SU-DHL-6 (cell line): Measurements from ENCODE around the gene OAT.

Source experiments
- H2AFZ ChIP-seq: fragments of 200-600 bp; sonication (generic); 2 replicates; pipeline ENCODE4 v1.6.1; 2014; ENCODE audit warnings: low read depth, mild to moderate bottlenecking, moderate library complexity, mixed read lengths, antibody characterized with exemption, low read length; ENCODE audit not compliant: severe bottlenecking
- H3F3A ChIP-seq: fragments of 200-600 bp; shearing (Covaris generic); 2 replicates; pipeline ENCODE4 v1.6.0; 2016; ENCODE audit warnings: antibody characterized with exemption, mild to moderate bottlenecking; ENCODE audit not compliant: insufficient read depth
- H3K27ac ChIP-seq: fragments of 200-600 bp; sonication (generic); 2 replicates; pipeline ENCODE4 v1.5.1; 2016; ENCODE audit warnings: low read depth, mild to moderate bottlenecking, low read length, moderate library complexity, mixed read lengths
- H3K27me3 ChIP-seq: fragments of 200-600 bp; sonication (generic), shearing (Covaris generic); 2 replicates; pipeline ENCODE4 v1.6.0; 2014; ENCODE audit warnings: mild to moderate bottlenecking, low read length
- H3K36me3 ChIP-seq: fragments of 200-600 bp; sonication (generic); 2 replicates; pipeline ENCODE4 v1.6.1; 2014; ENCODE audit warnings: mild to moderate bottlenecking, low read length, mixed read lengths
- H3K4me2 ChIP-seq: fragments of 300-600, 200-600 bp; shearing (Covaris generic), sonication (generic); 2 replicates; pipeline ENCODE4 v1.6.0; 2014; ENCODE audit warnings: low read length, low read depth, mild to moderate bottlenecking; ENCODE audit not compliant: poor library complexity, severe bottlenecking
- H3K4me3 ChIP-seq: fragments of 200-600 bp; sonication (generic); 2 replicates; pipeline ENCODE4 v1.5.1; 2014; ENCODE audit warnings: antibody characterized with exemption, low read length, mild to moderate bottlenecking, mixed read lengths; ENCODE audit not compliant: insufficient read depth, poor library complexity, severe bottlenecking
- H3K79me2 ChIP-seq: fragments of 200-600 bp; sonication (generic); 2 replicates; pipeline ENCODE4 v1.6.1; 2014; ENCODE audit warnings: mild to moderate bottlenecking, low read length, moderate library complexity; ENCODE audit not compliant: insufficient read depth
- H3K9ac ChIP-seq: fragments of 200-600 bp; sonication (generic); 2 replicates; pipeline ENCODE4 v1.7.0; 2014; ENCODE audit warnings: mild to moderate bottlenecking, low read length
- H3K9me2 ChIP-seq: fragments of 200-600 bp; sonication (generic); replicated peaks from 2 replicates; pipeline ENCODE4 v1.6.1; 2014; ENCODE audit warnings: low read length; ENCODE audit not compliant: insufficient read depth
- H3K9me3 ChIP-seq: fragments of 200-600 bp; sonication (generic); 2 replicates; pipeline ENCODE4 v1.6.1; 2014; ENCODE audit warnings: low read length, mixed read lengths; ENCODE audit not compliant: insufficient read depth
- H4K20me1 ChIP-seq: fragments of 200-600 bp; sonication (generic); 2 replicates; pipeline ENCODE4 v1.6.1; 2014; ENCODE audit warnings: low read depth, mild to moderate bottlenecking, antibody characterized with exemption, low read length, moderate library complexity, mixed read lengths
- EZH2phosphoT487 ChIP-seq: fragments of 200-600 bp; sonication (generic), shearing (Covaris generic); conservative IDR thresholded peaks from 2 replicates; pipeline ENCODE4 v1.6.1; 2018; ENCODE audit warnings: mild to moderate bottlenecking, antibody characterized with exemption, low read length, moderate library complexity, mixed read lengths
- TF ChIP-seq, protein P1 (sequence below): fragments of 200-600 bp; sonication (generic); IDR thresholded peaks from one replicate; pipeline ENCODE4 v1.5.1; 2017; ENCODE audit warnings: antibody characterized with exemption, mild to moderate bottlenecking, low read length, moderate library complexity; ENCODE audit not compliant: insufficient read depth, poor library complexity, severe bottlenecking

OAT gene

DNA sequence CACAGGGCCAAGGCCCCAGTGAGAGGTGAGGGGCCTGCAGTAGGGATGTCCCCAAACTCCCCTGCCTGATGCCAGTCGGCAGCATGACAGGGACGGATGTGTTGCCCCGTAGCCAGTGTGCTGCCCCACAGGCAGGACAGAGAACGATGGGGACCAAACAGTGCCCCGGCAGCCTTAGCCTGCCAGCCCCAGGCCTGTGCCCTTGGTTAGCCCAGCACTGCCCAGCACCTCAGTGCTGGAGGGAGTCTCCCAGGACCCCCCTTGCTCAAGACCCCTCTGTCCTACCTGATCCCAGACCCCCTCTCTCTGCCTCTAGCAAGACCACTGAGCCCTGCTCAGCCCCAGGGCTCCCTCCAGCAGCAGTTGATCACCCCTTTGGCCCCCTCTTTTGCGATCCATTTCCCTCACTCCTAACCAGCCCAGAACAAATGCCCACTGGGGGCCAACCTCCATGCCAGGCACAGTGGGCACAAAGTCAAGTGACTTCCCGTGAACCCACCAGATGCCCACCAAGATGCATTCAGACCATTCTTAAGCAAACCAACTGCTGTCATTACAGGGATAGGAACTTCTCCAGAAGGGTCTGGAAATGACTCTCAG lies 34.0 kb downstream of the OAT start:
- Histone ChIP-seq H3K9me2 (no peaks in the 10 kb centered on the region), H3F3A (no peaks in the 10 kb centered on the region), H2AFZ (no peak overlapping the region), H3K9ac (no peak overlapping the region), H3K4me2 (no peak overlapping the region), H3K27ac (no peak overlapping the region), H3K27me3 (no peaks in the 10 kb centered on the region), H3K79me2 (no peaks in the 10 kb centered on the region), H3K9me3 (no peaks in the 10 kb centered on the region), H4K20me1 (no peaks in the 10 kb centered on the region), H3K4me3 (no peak overlapping the region), H3K36me3 (no peaks in the 10 kb centered on the region)
- TF ChIP-seq, protein P1, sequence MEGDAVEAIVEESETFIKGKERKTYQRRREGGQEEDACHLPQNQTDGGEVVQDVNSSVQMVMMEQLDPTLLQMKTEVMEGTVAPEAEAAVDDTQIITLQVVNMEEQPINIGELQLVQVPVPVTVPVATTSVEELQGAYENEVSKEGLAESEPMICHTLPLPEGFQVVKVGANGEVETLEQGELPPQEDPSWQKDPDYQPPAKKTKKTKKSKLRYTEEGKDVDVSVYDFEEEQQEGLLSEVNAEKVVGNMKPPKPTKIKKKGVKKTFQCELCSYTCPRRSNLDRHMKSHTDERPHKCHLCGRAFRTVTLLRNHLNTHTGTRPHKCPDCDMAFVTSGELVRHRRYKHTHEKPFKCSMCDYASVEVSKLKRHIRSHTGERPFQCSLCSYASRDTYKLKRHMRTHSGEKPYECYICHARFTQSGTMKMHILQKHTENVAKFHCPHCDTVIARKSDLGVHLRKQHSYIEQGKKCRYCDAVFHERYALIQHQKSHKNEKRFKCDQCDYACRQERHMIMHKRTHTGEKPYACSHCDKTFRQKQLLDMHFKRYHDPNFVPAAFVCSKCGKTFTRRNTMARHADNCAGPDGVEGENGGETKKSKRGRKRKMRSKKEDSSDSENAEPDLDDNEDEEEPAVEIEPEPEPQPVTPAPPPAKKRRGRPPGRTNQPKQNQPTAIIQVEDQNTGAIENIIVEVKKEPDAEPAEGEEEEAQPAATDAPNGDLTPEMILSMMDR = no peak
- no peak for TF ChIP-seq EZH2phosphoT487

DNA sequence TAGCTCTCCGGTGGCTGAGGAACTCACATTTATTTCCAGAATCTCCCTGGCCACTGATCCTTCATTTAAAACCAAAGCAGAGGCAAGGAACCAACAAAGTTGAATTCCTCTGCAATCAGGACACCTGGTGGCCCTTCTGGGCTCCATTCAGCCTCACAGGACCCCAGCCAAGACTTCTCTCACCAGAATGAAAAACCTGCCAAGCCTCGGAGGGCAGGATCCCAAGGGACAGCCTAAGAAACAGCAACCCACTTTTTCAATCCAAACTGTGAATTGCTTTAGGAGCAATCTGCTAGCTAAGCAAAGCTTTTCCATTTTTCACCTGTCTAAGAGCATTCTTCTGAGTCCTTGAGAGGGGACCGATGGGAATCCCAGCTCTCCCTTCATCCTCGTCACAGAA lies 34.6 kb downstream of the OAT start:
- H3K9me3 ChIP-seq = no peaks in the 10 kb centered on the region
- no peaks in the 10 kb centered on the region for H3F3A ChIP-seq
- no peak overlapping the region for H3K4me2 ChIP-seq
- H3K79me2 ChIP-seq = no peaks in the 10 kb centered on the region
- H3K27ac ChIP-seq = no peak overlapping the region
- H4K20me1 ChIP-seq = no peaks in the 10 kb centered on the region
- no peaks in the 10 kb centered on the region for H3K9me2 ChIP-seq
- no peak overlapping the region for H3K9ac ChIP-seq
- H2AFZ ChIP-seq = no peak overlapping the region
- H3K27me3 ChIP-seq = no peaks in the 10 kb centered on the region
- H3K4me3 ChIP-seq = no peak overlapping the region
- TF ChIP-seq EZH2phosphoT487 = no peak
- TF ChIP-seq, protein P1 = no peak
- no peaks in the 10 kb centered on the region for H3K36me3 ChIP-seq

DNA sequence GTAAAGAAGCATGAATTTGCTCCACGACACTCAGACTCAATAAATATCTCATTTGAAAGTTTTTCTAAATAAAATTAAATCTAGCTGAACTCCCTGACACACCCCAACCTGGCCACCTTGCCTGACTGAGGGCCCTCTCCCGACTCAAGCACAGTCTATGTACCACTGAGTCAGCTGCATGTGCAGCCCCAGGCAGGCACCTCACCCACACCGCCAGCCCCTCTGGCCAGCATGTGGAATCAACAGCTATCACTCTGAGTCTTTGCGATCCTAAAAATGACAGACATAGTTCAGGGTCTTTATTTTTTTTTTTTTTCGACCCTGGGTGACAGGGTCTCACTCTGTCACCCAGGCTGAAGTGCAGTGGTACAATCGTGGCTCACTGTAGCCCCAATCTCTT lies 35.2 kb downstream of the OAT start:
- H3K4me2 ChIP-seq = no peak overlapping the region
- no peaks in the 10 kb centered on the region for H3F3A ChIP-seq
- TF ChIP-seq, protein P1 = no peak
- no peak for TF ChIP-seq EZH2phosphoT487

More for the DNA sequence above, 35.2 kb downstream of the OAT start:
- H2AFZ ChIP-seq = no peak overlapping the region
- H3K9me3 ChIP-seq = no peaks in the 10 kb centered on the region
- no peak overlapping the region for H3K9ac ChIP-seq
- H4K20me1 ChIP-seq = no peaks in the 10 kb centered on the region
- H3K9me2 ChIP-seq = no peaks in the 10 kb centered on the region
- H3K79me2 ChIP-seq = no peaks in the 10 kb centered on the region
- H3K36me3 ChIP-seq = no peaks in the 10 kb centered on the region
- no peaks in the 10 kb centered on the region for H3K27me3 ChIP-seq
- H3K27ac ChIP-seq = no peak overlapping the region
- no peak overlapping the region for H3K4me3 ChIP-seq
